ENCODE measurements around the gene HPD.

Gene HPD

DNA sequence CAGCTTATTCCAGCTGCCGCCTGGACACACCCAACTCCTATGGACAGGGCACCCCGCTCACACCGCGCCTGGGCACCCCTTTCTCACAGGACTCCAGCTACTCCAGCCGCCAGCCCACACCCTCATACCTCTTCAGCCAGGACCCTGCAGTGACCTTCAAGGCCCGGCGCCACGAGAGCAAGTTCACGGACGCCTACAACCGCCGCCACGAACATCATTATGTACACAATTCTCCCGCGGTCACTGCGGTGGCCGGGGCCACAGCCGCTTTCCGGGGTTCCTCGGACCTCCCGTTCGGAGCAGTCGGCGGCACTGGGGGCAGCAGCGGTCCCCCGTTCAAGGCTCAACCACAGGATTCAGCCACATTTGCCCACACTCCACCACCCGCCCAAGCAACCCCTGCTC lies 48.9 kb downstream of the HPD start:
- no peak for DNase-seq

DNA sequence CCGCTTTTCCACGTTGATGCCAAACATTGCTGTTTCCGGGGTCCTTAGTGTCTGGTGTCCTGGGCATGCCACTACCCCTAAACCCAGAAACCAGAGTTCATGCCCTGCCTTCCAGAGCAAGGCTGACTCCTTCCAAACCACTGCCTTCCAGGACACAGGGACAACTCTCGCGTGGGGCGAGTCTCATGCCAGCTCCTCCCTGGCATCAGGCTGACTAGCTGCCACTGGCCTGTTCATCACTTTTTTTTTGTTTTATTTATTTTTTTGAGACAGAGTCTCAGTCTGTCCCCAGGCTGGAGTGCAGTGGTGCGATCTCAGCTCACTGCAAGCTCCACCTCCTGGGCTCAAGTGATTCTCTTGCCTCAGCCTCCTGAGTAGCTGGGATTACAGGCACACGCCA lies 50.0 kb downstream of the HPD start:
- DNase-seq, result no peak

DNA sequence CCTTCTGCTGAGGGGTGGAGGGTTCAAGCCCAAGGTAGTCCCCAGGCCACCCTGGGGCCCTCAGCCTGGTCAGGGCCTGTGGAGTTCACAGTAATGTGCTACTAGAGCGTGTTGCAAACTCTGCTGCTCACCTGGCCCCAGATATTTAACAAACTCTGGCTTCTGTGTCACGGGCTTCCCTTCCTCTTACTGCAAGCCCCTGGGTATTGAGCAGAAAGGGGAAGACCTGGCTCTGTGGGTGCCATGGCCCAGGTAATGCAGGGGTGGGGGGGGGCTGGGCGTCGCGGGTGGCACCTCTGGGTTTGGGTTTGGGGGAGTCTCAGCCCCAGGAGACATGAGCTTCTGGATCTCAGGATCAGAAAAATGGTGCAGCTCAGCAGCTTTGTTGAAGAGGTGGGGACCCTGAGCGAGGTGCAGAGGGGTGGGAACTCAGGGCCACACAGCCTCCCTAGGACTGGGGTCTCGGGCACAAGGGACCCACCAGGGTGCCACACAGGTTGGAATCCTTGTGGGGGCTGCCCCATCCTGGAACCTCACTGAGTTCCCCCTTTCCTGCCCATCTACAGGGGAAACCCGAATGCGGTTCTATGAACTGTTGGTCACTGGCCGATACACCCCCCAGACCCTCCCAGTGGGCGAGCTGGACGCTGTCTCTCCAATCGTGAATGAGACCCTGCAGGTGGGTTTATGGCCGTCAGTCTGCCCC lies 50.9 kb downstream of the HPD start:
- no peak for DNase-seq

DNA sequence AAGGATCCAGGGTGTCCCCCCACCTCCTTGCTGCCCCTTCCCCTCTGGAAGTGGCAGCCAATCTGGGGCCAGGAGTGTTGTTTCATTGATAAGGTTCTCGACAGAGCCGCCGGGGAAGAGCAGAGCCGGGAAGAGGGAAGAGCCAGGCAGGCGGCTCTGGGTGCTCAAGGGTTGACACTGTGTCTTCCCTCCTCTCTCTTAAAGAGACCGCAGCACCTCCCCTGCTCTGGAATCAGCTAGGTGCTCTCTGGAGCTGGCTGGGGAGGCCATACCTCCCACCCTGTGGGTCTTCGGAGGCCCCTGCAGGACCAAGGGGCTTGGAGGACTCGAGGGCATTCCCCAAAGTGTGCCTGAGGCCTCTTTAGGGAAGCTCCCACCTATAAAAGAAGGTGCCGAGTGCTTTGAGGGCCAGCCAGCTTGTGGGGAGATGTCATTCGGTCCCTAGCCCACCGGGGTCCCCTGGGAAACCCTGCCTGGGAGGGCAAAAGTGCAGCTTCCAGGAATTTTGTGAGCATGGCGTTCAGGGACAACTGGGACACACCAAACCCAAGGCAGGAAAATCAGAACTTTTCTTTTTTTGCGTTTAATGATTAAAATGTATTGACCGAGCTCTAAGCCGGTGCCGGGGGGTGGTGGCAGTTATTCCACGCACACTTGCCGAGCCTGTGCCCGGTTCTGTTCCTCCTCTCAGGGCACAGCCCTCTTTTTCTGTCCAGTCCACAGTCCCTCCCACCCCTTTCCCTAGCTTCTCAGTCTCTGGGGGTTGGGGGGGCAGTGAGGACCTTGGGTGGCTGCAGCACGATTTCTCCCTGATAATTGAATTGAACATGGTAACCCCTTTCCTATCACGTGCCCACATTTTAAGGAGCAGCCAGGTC lies 51.9 kb downstream of the HPD start:
- peak; percentile 44 for DNase-seq

GRCh38 chr12:121806009-121806545 lies 52.6 kb downstream of the HPD start:
- peak; percentile 50 for DNase-seq

DNA sequence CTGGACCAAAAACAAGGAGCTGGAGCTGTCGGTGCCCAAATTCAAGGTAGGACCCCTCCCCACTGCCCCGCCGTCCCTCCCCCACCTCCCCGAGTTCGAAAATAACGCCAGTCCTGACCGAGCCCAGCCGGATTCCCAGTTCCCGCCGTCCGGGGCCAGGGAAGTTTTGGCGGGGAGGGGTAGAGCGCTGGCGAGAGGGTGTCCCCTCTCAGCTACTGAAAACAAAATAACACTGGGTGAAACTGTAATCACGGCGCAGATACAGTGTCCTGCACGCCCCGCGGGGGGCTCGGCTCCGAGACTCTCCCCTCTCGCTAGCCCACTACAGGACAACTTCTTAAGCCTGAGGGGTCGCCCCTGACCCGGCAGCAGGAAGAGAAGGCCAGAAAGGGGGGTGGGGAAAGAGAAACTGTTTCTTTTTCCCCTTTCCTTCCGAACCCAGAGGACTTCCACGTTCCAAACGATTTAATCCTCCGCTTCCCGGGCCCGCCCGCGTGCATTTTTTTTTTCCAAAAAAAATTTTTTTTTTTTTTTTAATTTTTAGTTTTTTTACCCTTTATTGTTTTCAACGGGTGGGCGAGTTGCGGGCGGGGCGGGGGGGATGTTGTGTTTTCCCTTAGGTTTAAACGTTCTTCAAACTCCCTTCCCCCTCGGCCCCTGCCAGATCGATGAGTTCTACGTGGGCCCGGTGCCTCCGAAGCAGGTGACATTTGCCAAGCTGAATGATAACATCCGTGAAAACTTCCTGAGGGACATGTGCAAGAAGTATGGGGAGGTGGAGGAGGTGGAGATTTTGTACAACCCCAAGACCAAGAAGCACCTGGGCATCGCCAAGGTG lies 53.3 kb downstream of the HPD start:
- peak; percentile 79 for DNase-seq

GRCh38 chr12:121804417-121805111 lies 54.1 kb downstream of the HPD start:
- peak; percentile 68 for DNase-seq

GRCh38 chr12:121803861-121804416 lies 54.7 kb downstream of the HPD start, which contains the start of gene SETD1B:
Gene SETD1B, plus strand, starts transcription at chr12:121804009. Its CDS starts 729 bp downstream, at chr12:121804738.
- DNase-seq, result peak; percentile 83

GRCh38 chr12:121802843-121803698 lies 55.6 kb downstream of the HPD start:
- peak; percentile 98 for DNase-seq

DNA sequence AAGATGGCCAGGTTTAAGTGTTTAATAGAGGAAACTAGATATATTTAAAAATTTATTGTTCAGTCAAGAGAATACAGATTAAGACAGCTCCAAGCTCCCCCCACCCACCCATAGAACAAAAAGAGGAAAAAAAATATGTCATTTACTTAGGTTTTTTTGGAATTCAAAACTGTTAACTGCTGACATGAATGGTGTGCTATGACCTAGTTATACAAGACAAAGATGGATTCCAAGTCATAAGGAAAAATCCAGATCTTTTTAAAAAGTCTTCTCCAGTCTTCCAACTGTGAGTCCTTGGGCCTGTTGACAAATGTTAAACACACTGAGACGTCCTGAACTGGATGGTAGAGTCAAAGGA lies 56.2 kb downstream of the HPD start:
- DNase-seq, result no peak

DNA sequence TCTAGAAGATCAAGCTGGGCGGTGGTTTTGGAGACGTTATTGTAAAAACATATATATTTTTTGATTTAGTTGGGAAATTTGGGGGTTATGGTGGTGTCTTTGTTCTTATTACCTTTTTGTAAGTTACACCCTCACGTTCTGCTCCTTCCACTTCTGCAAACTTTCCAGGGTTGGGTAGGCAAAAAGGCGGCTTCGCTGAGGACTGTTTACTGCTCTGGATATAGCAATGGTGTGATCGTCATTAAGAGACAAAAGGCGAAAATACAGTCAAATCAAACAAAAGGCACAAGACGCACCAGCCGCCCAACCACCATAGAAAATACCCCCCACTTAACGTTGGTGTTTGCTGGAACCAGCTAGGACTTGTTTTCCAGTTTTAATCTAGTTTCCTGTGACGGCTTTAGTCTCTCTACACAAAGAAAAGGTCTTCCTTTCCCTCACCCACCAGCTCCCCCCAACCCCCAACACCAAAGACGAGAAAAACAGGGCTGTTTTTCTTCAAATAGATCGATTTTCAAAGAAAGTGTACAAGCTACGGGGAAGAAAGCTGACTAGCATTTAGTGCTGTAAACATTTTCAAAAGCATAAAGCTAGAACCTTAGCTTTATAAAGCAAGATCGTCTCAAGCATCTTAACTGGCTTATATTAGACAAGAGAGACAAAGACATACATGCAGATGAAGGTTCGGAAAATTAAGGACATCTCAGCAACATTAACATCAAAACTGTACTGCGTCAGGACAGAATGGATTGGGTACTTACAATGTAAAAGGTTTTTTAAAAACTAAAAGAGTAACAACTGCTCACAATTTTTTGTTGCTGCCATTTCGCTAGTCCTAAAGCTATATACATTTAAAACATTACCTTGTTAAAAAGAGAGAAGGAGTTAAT lies 56.8 kb downstream of the HPD start:
- peak; percentile 88 for DNase-seq

DNA sequence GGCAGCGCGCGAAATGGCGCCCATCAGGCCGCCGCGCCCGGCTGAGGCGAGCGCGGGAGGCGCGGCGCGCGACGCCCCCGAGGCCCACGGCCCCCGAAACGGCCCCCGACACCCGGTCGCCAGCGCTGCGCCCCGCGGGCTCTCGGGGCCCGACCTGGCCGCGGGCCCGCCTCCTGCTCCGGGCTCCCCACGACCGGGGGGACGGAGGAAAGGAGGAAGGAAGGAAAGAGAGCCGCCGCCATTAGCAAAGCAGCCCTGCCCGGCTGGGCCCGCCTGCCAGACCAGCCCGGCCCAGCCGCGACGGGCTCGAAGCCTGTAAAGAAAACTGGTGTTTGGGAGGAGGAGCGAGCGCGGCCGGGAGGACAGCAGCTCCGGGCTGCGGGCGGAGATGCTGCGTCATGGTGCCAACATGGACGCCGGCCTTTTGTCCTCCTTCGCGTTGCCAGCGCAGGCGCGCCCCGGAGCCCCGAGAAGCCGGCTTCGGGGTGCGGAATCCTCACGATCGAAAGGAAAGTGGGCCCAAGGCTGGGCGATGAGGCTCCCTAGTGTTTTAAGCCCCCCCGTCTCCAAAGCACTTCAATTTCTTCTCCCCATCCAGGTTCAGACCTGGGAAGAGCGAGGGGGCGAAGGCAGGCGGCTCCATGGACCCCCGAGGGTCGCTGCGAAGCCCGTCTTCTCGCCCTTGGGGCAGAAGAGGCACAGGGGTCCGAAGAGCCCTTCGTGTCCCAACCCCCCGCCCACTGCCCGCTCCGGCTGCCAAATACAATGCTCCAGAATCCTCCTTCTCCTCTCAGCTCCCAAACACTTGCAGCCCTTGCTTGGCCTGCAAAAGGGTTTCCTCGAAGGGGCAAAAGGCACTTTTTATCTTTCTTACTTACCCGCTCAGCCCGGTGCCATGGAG lies 57.7 kb downstream of the HPD start:
- peak; percentile 75 for DNase-seq

GRCh38 chr12:121799842-121800693 lies 58.6 kb downstream of the HPD start:
- peak; percentile 95 for DNase-seq

- DNase-seq, result peak; percentile 95
Observed at GRCh38 chr12:121799156-121799841, 59.4 kb downstream of the HPD start.

DNA sequence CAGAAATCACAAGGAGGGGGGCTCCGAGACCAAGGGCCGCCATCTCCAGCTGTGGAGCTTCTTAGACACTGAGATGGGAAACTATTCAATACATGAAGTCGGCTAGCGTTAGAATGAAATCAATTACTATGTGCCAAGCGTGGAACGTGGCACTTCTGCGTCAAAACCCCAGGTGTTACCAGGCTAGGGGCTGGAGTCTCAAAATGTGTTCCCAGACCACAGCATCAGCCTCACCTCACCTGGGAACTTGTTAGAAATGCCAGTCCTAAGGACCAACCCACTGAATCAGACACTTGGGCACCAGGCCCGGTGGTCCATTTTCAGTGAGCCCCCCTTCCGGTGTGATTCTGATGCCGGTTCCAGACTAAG lies 59.9 kb downstream of the HPD start:
- no peak for DNase-seq

DNA sequence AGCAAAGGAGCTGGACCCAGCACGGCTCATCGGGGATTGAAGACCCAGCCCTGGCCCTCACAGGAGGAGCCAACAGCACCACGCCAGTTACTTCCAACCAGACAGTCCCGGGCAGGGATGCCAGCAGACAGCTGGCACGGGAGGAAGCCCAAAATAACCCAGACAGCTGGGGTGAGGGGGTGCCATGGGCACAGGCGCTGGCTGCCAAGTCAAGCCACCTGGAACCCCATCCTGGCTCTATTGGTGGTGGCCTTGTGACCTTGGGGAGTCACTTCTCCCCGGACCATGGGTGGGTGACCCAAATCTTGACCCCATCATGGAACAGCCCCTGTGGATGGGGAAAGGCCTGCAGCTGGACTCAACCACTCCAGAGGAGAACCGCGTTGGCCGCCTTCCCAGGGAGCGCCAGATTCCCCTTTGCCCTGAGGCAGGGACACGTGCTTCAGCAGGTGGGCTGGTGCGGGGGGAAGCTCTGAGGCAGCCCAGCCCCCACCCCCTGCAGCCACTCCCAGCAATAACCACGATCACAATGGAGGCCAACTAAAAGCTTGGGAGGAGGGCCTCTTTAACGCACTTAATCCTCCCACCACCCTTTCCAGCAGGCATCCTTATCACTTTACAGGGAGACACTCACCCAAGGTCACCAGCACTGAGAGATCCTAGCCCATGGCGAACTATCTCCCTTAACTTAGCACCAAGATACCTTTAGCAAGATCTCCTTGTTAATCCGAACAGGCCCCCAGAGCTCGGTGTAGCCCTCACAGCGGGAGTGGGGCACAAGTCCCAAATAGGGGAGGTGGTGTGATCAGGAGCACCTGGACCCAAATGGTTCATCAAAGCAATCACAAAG lies 60.5 kb downstream of the HPD start:
- peak; percentile 99 for DNase-seq
